OCI-LY1 (cell line): ENCODE data around the gene CCDC181.
"Not testable (repeated sequence)": the region's sequence is repeated elsewhere in the genome, so short reads cannot be mapped to it uniquely, and the experiment has no call there.

Experiments
- EZH2 ChIP-seq: fragments of 200-600 bp; sonication (generic), shearing (Covaris generic); IDR thresholded peaks from 2 replicates; pipeline ENCODE4 v1.8.0; 2017; ENCODE audit warnings: borderline replicate concordance, mixed run types, mild to moderate bottlenecking, antibody characterized with exemption, low read length, moderate library complexity, mixed read lengths
- TF ChIP-seq, protein P1 (sequence below): fragments of 200-600 bp; sonication (generic), shearing (Covaris generic); IDR thresholded peaks from 2 replicates; pipeline ENCODE4 v1.5.1; 2017; ENCODE audit warnings: mild to moderate bottlenecking, antibody characterized with exemption, low read length, moderate library complexity, mixed read lengths

DNA sequence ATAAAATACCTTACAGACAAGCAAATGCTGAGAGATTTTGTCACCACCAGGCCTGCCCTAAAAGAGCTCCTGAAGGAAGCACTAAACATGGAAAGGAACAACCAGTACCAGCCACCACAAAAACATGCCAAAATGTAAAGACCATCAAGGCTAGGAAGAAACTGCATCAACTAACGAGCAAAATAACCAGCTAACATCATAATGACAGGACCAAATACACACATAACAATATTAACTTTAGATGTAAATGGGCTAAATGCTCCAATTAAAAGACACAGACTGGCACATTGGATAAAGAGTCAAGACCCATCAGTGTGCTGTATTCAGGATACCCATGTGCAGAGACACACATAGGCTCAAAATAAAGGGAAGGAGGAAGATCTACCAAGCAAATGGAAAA is 24.7 kb downstream of the CCDC181 start:
- TF ChIP-seq, protein P1, sequence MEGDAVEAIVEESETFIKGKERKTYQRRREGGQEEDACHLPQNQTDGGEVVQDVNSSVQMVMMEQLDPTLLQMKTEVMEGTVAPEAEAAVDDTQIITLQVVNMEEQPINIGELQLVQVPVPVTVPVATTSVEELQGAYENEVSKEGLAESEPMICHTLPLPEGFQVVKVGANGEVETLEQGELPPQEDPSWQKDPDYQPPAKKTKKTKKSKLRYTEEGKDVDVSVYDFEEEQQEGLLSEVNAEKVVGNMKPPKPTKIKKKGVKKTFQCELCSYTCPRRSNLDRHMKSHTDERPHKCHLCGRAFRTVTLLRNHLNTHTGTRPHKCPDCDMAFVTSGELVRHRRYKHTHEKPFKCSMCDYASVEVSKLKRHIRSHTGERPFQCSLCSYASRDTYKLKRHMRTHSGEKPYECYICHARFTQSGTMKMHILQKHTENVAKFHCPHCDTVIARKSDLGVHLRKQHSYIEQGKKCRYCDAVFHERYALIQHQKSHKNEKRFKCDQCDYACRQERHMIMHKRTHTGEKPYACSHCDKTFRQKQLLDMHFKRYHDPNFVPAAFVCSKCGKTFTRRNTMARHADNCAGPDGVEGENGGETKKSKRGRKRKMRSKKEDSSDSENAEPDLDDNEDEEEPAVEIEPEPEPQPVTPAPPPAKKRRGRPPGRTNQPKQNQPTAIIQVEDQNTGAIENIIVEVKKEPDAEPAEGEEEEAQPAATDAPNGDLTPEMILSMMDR = not testable (repeated sequence)
- TF ChIP-seq EZH2 = not testable (repeated sequence)
